ENCODE measurements around the gene VASN. TPM values are rescaled to one million over a fixed set of nuclear protein-coding genes. Genes with fewer than 3 reads are reported as not detected.

Gene VASN
- total RNA-seq, 4 donors from 2014 or later, result 9.2 to 20.2 (median 14.2) TPM

- H3K36me3 ChIP-seq, result peaks cover 0 to 16% (median 2%) of the 10 kb centered on the region in 3 donors
- intact Hi-C loops (cut with DNase I), result no loop called here
- H3K9me3 ChIP-seq, result no peaks in the 10 kb centered on the region
- H3K4me1 ChIP-seq, result peaks cover 19 to 67% (median 22%) of the 10 kb centered on the region in 3 donors
- 58 to 84% methylated on average over 5 to 10 of the region's 14 CpGs for WGBS, 2 donors
- no peaks in the 10 kb centered on the region for H3K27me3 ChIP-seq
- no peak overlapping the region for H3K4me3 ChIP-seq
- no peak for DNase-seq
- TF ChIP-seq CTCF (IDR thresholded peaks at IDR 0.05), result no peak
- TF ChIP-seq POLR2A (IDR thresholded peaks at IDR 0.05), result no peak
- no peak overlapping the region for H3K27ac ChIP-seq
Measured at GRCh38 chr16:4345836-4346781, 25.5 kb upstream of the VASN start.

- Histone ChIP-seq H3K27ac (peak overlapping the region in 2 of 4 donors; percentile 1 to 54), H3K4me1 (peaks cover 19 to 73% (median 22%) of the 10 kb centered on the region in 3 donors), H3K36me3 (peaks cover 0 to 9% (median 0%) of the 10 kb centered on the region in 3 donors), H3K27me3 (no peaks in the 10 kb centered on the region), H3K9me3 (no peaks in the 10 kb centered on the region), H3K4me3 (no peak overlapping the region)
- TF ChIP-seq CTCF (IDR thresholded peaks at IDR 0.05) (no peak), POLR2A (IDR thresholded peaks at IDR 0.05) (no peak)
- no peak for DNase-seq
- 42 to 79% methylated on average over 5 to 7 of the region's 8 CpGs for WGBS, 2 donors
- intact Hi-C loops (cut with DNase I), result no loop called here
Measured at GRCh38 chr16:4347010-4347409, 24.6 kb upstream of the VASN start.

GRCh38 chr16:4347765-4348509 is 23.7 kb upstream of the VASN start:
- Histone ChIP-seq H3K27ac (peak overlapping the region in 2 of 4 donors; percentile 1 to 54), H3K4me3 (no peak overlapping the region), H3K4me1 (peaks cover 19 to 70% (median 22%) of the 10 kb centered on the region in 3 donors), H3K9me3 (no peaks in the 10 kb centered on the region), H3K27me3 (no peaks in the 10 kb centered on the region), H3K36me3 (peaks cover 0 to 5% (median 0%) of the 10 kb centered on the region in 3 donors)
- DNase-seq, result no peak
- TF ChIP-seq CTCF (IDR thresholded peaks at IDR 0.05) (no peak), POLR2A (IDR thresholded peaks at IDR 0.05) (no peak)
- 69 to 71% methylated on average over 10 to 16 of the region's 17 CpGs for WGBS, 2 donors
- intact Hi-C loops (cut with DNase I), result no loop called here

GRCh38 chr16:4349332-4349731 is 22.3 kb upstream of the VASN start:
- WGBS, 2 donors, result 93 to 97% methylated on average over 1 to 4 of the region's 5 CpGs
- no peaks in the 10 kb centered on the region for H3K9me3 ChIP-seq
- TF ChIP-seq POLR2A (IDR thresholded peaks at IDR 0.05) (no peak), CTCF (IDR thresholded peaks at IDR 0.05) (no peak)
- intact Hi-C loops (cut with DNase I), result no loop called here
- no peak overlapping the region for H3K27ac ChIP-seq
- DNase-seq, result no peak
- peaks cover 0 to 4% (median 0%) of the 10 kb centered on the region in 3 donors for H3K36me3 ChIP-seq
- H3K4me1 ChIP-seq, result peaks cover 19 to 67% (median 22%) of the 10 kb centered on the region in 3 donors
- H3K4me3 ChIP-seq, result no peak overlapping the region
- H3K27me3 ChIP-seq, result no peaks in the 10 kb centered on the region
